SK-N-MC (cell line): Measurements from ENCODE around the gene EXOSC6.

Source experiments
- EZH2 ChIP-seq: fragments of 200-600 bp; sonication (generic); IDR thresholded peaks from one replicate; pipeline ENCODE4 v1.6.1; 2017; ENCODE audit warnings: antibody characterized with exemption
- FOXP2 ChIP-seq: optimal IDR thresholded peaks from 2 replicates; pipeline ENCODE3; 2011; ENCODE audit warnings: mild to moderate bottlenecking, moderate library complexity; ENCODE audit not compliant: insufficient read depth; ENCODE audit errors: extremely low read length, control extremely low read depth
- POLR2AphosphoS5 ChIP-seq: IDR thresholded peaks from 2 replicates; pipeline ENCODE4 v1.6.1; 2012; ENCODE audit warnings: mild to moderate bottlenecking, low read depth, low read length, borderline replicate concordance

DNA sequence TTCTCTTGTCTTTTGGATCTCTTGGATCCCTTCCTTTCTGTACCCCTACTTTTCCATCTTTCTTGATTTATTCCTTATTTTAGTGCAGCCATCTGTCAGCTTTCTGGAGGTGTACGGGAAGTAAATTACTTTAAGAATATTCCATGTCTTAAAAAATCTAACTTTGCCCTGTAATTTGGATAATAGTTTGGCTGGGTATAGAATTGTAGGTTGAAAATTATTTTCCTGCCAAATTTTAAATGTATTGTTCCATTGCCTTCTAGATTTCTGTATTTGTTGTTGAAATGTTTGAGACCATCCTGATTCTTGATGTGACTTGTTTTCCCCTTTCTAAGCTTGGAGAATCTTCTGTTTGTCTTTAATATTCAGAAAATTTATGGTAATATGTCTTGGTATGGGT, 49.4 kb upstream of the EXOSC6 start:
- TF ChIP-seq POLR2AphosphoS5, result no peak
- TF ChIP-seq EZH2, result no peak
- no peak for TF ChIP-seq FOXP2
